DND-41 (cell line): ENCODE measurements around the gene PTPN7.

ENCODE experiments used
- ATAC-seq: fragments of 200-7000 bp; cut with Tn5 transposase; 3 replicates; pipeline ENCODE4 v1.9.1; 2021; ENCODE audit warnings: low read depth; ENCODE audit not compliant: insufficient read depth
- DNase-seq: peaks from one replicate; pipeline ENCODE4 v3.0.0-alpha.2; 2020
- H2AFZ ChIP-seq: 2 replicates; pipeline ENCODE4 v1.6.0; 2012; ENCODE audit warnings: low read depth, low read length
- H3K27ac ChIP-seq: 2 replicates; pipeline ENCODE4 v1.5.1; 2012; ENCODE audit warnings: low read length, inconsistent platforms
- H3K27me3 ChIP-seq: fragments of 200-600 bp; sonication (generic); 2 replicates; pipeline ENCODE4 v1.6.0; 2012; ENCODE audit warnings: low read length, mild to moderate bottlenecking, inconsistent platforms; ENCODE audit not compliant: insufficient read depth, poor library complexity
- H3K36me3 ChIP-seq: 2 replicates; pipeline ENCODE4 v1.5.1; 2012; ENCODE audit warnings: low read length, inconsistent platforms; ENCODE audit not compliant: insufficient read depth
- H3K4me1 ChIP-seq: 2 replicates; pipeline ENCODE4 v1.5.1; 2012; ENCODE audit warnings: mild to moderate bottlenecking, low read length; ENCODE audit not compliant: insufficient read depth
- H3K4me2 ChIP-seq: 2 replicates; pipeline ENCODE4 v1.6.0; 2012; ENCODE audit warnings: mild to moderate bottlenecking, moderate library complexity, low read length, inconsistent platforms; ENCODE audit not compliant: insufficient read depth
- H3K4me3 ChIP-seq, 2 experiments: fragments of 200-600 bp in 1 of 2; shearing (Covaris generic) in 1 of 2; 2 replicates each; pipeline ENCODE4 v1.5.1; 2012 to 2016; ENCODE audit warnings: inconsistent platforms in 2 of 2, low read length in 2 of 2, mild to moderate bottlenecking in 2 of 2, low read depth in 1 of 2, moderate library complexity in 1 of 2
- H3K79me2 ChIP-seq: 2 replicates; pipeline ENCODE4 v1.6.0; 2012; ENCODE audit warnings: low read length, inconsistent platforms; ENCODE audit not compliant: insufficient read depth
- H3K9ac ChIP-seq: 2 replicates; pipeline ENCODE4 v1.6.0; 2012; ENCODE audit warnings: low read depth, mild to moderate bottlenecking, inconsistent platforms, low read length, moderate library complexity
- H3K9me3 ChIP-seq: 2 replicates; pipeline ENCODE4 v1.5.1; 2012; ENCODE audit warnings: low read length, moderate library complexity, mild to moderate bottlenecking, inconsistent platforms; ENCODE audit not compliant: insufficient read depth, severe bottlenecking
- H4K20me1 ChIP-seq: 2 replicates; pipeline ENCODE4 v1.6.0; 2012; ENCODE audit warnings: low read length; ENCODE audit not compliant: insufficient read depth
- EZH2 ChIP-seq: IDR thresholded peaks from 3 replicates; pipeline ENCODE4 v1.6.1; 2012; ENCODE audit warnings: borderline replicate concordance, low read depth, mild to moderate bottlenecking, moderate library complexity, low read length, inconsistent platforms; ENCODE audit not compliant: severe bottlenecking
- TF ChIP-seq, protein P1 (sequence below): IDR thresholded peaks from 2 replicates; pipeline ENCODE4 v1.5.1; 2012; ENCODE audit warnings: borderline replicate concordance, low read length, moderate library complexity, mild to moderate bottlenecking; ENCODE audit not compliant: poor library complexity, severe bottlenecking; ENCODE audit errors: extremely low read depth

PTPN7 gene

DNA sequence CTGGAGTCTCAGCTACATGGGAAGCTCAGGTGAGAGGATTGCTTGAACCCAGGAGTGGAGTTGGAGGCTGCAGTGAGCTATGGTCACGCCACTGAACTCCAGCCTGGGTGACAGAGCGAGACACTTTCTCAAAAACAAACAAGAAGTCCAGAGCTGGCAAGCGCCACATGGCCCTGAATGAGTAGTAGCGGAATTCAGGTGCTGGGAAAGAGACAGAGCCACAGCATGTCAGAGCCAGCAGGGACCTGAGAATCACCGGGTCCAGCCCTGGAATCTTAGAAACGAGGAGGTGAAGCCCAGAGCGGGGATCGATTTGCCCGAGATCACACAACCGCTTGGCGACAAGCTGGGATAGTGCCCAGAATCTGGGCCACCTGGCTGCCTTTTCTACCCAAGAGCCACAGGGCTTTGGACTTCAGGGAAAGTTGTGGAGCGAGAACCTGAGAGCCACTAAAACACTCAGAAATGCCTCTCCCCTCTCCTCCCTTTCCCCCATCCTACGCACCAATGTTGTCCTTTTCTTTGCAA is 25.7 kb downstream of the PTPN7 start:
- Histone ChIP-seq H3K79me2 (peaks cover 22% of the 10 kb centered on the region), H3K4me1 (no peaks in the 10 kb centered on the region), H4K20me1 (peaks cover 40% of the 10 kb centered on the region), H3K9ac (no peak overlapping the region), H3K9me3 (no peaks in the 10 kb centered on the region), H3K27ac (no peak overlapping the region), H3K36me3 (peaks cover 60% of the 10 kb centered on the region), H2AFZ (no peak overlapping the region), H3K4me3 (no peak overlapping the region), H3K4me2 (no peak overlapping the region), H3K27me3 (no peaks in the 10 kb centered on the region)
- ATAC-seq, result no peak
- TF ChIP-seq, protein P1, sequence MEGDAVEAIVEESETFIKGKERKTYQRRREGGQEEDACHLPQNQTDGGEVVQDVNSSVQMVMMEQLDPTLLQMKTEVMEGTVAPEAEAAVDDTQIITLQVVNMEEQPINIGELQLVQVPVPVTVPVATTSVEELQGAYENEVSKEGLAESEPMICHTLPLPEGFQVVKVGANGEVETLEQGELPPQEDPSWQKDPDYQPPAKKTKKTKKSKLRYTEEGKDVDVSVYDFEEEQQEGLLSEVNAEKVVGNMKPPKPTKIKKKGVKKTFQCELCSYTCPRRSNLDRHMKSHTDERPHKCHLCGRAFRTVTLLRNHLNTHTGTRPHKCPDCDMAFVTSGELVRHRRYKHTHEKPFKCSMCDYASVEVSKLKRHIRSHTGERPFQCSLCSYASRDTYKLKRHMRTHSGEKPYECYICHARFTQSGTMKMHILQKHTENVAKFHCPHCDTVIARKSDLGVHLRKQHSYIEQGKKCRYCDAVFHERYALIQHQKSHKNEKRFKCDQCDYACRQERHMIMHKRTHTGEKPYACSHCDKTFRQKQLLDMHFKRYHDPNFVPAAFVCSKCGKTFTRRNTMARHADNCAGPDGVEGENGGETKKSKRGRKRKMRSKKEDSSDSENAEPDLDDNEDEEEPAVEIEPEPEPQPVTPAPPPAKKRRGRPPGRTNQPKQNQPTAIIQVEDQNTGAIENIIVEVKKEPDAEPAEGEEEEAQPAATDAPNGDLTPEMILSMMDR, result no peak
- no peak for TF ChIP-seq EZH2
- DNase-seq, result no peak

DNA sequence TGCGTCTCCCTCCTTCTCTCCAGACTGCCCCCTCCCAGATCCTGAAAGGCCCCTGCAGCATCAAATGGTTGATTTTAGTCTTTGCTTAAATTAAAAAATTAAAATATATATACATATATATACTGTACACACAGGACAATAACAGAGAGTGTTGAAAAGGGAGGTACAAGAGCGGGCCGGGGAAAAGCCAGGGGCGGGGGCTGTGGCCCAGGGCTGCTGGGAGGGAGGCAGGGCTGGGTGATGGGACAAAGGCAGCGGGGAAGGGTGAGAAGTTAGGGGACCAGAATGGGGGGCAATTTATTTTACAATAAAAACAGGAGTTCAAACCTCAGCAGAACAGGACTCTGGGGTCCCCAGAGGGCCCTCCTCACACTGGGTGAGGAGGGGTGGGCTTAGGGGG is 26.4 kb downstream of the PTPN7 start:
- no peak for DNase-seq
- Histone ChIP-seq H3K79me2 (peaks cover 18% of the 10 kb centered on the region), H3K4me2 (no peak overlapping the region), H4K20me1 (peaks cover 36% of the 10 kb centered on the region), H3K36me3 (peaks cover 57% of the 10 kb centered on the region), H3K4me3 (no peak overlapping the region), H3K27ac (no peak overlapping the region), H3K27me3 (no peaks in the 10 kb centered on the region), H3K4me1 (no peaks in the 10 kb centered on the region), H3K9me3 (no peaks in the 10 kb centered on the region), H2AFZ (no peak overlapping the region), H3K9ac (no peak overlapping the region)
- ATAC-seq, result no peak
- TF ChIP-seq EZH2, result no peak
- TF ChIP-seq, protein P1, result no peak

DNA sequence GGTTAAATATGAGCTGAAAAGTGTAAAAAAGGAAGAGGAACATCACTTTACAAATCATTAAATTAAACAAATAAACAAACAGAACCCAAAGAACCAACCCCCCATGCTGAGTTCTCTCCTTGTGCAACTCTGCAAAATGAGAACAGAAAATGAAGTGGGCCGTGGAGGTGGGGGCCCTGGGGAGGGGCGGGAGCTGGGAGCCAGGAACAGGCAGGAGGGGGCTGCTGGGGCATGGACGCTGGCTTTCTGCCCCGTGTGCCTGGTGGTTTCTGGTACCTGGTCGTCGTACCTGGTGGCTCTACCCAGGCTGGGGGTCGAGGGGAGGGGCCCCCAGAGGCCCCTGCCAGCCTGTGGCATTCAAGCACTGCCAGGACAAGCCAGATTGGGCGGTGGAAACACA is 26.9 kb downstream of the PTPN7 start:
- H3K4me3 ChIP-seq, result no peak overlapping the region
- H3K27ac ChIP-seq, result no peak overlapping the region
- H3K79me2 ChIP-seq, result peaks cover 13% of the 10 kb centered on the region
- ATAC-seq, result no peak
- H3K36me3 ChIP-seq, result peaks cover 52% of the 10 kb centered on the region
- H3K4me2 ChIP-seq, result no peak overlapping the region
- H3K9me3 ChIP-seq, result no peaks in the 10 kb centered on the region
- H2AFZ ChIP-seq, result no peak overlapping the region
- no peaks in the 10 kb centered on the region for H3K27me3 ChIP-seq
- peaks cover 32% of the 10 kb centered on the region for H4K20me1 ChIP-seq
- H3K9ac ChIP-seq, result no peak overlapping the region
- H3K4me1 ChIP-seq, result no peaks in the 10 kb centered on the region
- no peak for TF ChIP-seq EZH2
- DNase-seq, result no peak

- ATAC-seq (no peak), DNase-seq (no peak)
- peaks cover 8% of the 10 kb centered on the region; the same call in 1 of the 2 replicates for H3K79me2 ChIP-seq
- H3K9ac ChIP-seq, result no peak overlapping the region
- no peaks in the 10 kb centered on the region for H3K9me3 ChIP-seq
- H3K36me3 ChIP-seq, result peaks cover 47% of the 10 kb centered on the region
- H3K4me1 ChIP-seq, result no peaks in the 10 kb centered on the region
- H3K4me2 ChIP-seq, result no peak overlapping the region
- H4K20me1 ChIP-seq, result peaks cover 27% of the 10 kb centered on the region
- no peaks in the 10 kb centered on the region for H3K27me3 ChIP-seq
- TF ChIP-seq, protein P1, result no peak
- no peak for TF ChIP-seq EZH2
- H2AFZ ChIP-seq, result no peak overlapping the region
- H3K27ac ChIP-seq, result no peak overlapping the region
- no peak overlapping the region for H3K4me3 ChIP-seq
Observed at GRCh38 chr1:202133001-202133400, 27.4 kb downstream of the PTPN7 start.
